Tibial nerve (tissue), 4 donors: ENCODE measurements around the gene RGS8. TPM values are rescaled to one million over a fixed set of nuclear protein-coding genes. Genes with fewer than 3 reads are reported as not detected.

Source experiments
- DNase-seq, 2 donors: peaks; one replicate each; pipeline ENCODE4 v3.0.0-alpha.2; 2019; ENCODE audit warnings: low spot score in 2 of 2
- H3K27ac ChIP-seq, 4 donors: fragments of 200-600 bp; sonication (generic) in 3 of 4; one replicate each; pipeline ENCODE4 v1.5.1; 2017 to 2019; ENCODE audit warnings: mild to moderate bottlenecking in 1 of 4
- H3K27me3 ChIP-seq, 2 donors: fragments of 200-600 bp; sonication (generic) in 1 of 2; one replicate each; pipeline versions ENCODE4 v1.5.1 to v1.6.0; 2017 to 2019
- H3K36me3 ChIP-seq, 3 donors: fragments of 200-600 bp; sonication (generic); one replicate each; pipeline ENCODE4 v1.5.1; 2018 to 2019
- H3K4me1 ChIP-seq, 4 donors: fragments of 200-600 bp; sonication (generic) in 3 of 4; one replicate each; pipeline ENCODE4 v1.5.1; 2017 to 2019
- H3K4me3 ChIP-seq, 4 donors: fragments of 200-600 bp; sonication (generic) in 3 of 4; one replicate each; pipeline ENCODE4 v1.5.1; 2017 to 2019; ENCODE audit warnings: mild to moderate bottlenecking in 1 of 4, moderate library complexity in 1 of 4
- H3K9me3 ChIP-seq, 4 donors: fragments of 200-600 bp; sonication (generic) in 3 of 4; one replicate each; pipeline ENCODE4 v1.5.1; 2017 to 2019
- CTCF ChIP-seq, 5 experiments: fragments of 200-600 bp in 3 of 5; fragments of 450-650 bp in 2 of 5; sonication (generic) in 3 of 5; IDR thresholded peaks; one replicate each; pipeline ENCODE4 v1.5.1; 2016 to 2019; ENCODE audit warnings: antibody characterized with exemption in 5 of 5, mild to moderate bottlenecking in 3 of 5, moderate library complexity in 2 of 5
- EP300 ChIP-seq, 2 donors: sonication (generic); formaldehyde crosslinking; IDR thresholded peaks; one replicate each; pipeline ENCODE4 v1.6.1; 2017; ENCODE audit warnings: antibody characterized with exemption in 2 of 2, mild to moderate bottlenecking in 1 of 2
- POLR2A ChIP-seq, 2 donors: fragments of 450-650 bp; IDR thresholded peaks; one replicate each; pipeline ENCODE4 v1.6.1; 2017; ENCODE audit warnings: antibody characterized with exemption in 2 of 2, mild to moderate bottlenecking in 2 of 2, moderate library complexity in 2 of 2
- WGBS, 2 donors: methylation state at CpG; one replicate each; pipeline ENCODE4 v1.1.5; 2018; 5-methylcytosine and 5-hydroxymethylcytosine counted together
- total RNA-seq, 4 donors: library from RNA; depleted of rRNA; stranded (reverse); fragments of >200 nt; gene quantifications; one replicate each; pipeline ENCODE4 v1.1.0, GENCODE V29; 2016

RGS8 gene
- total RNA-seq, 4 donors from 2014 or later: not detected

- DNase-seq: no peak
- WGBS, 2 donors: 73 to 74% methylated on average over 4 of the region's 4 CpGs
- Histone ChIP-seq H3K27me3 (no peaks in the 10 kb centered on the region), H3K9me3 (no peaks in the 10 kb centered on the region), H3K4me1 (no peaks in the 10 kb centered on the region), H3K36me3 (no peaks in the 10 kb centered on the region), H3K27ac (no peak overlapping the region), H3K4me3 (no peak overlapping the region)
- TF ChIP-seq CTCF (IDR thresholded peaks at IDR 0.05) (no peak), EP300 (IDR thresholded peaks at IDR 0.05) (no peak), POLR2A (IDR thresholded peaks at IDR 0.05) (no peak)
Measured at GRCh38 chr1:182716740-182717720, 32.6 kb upstream of the RGS8 start.

DNA sequence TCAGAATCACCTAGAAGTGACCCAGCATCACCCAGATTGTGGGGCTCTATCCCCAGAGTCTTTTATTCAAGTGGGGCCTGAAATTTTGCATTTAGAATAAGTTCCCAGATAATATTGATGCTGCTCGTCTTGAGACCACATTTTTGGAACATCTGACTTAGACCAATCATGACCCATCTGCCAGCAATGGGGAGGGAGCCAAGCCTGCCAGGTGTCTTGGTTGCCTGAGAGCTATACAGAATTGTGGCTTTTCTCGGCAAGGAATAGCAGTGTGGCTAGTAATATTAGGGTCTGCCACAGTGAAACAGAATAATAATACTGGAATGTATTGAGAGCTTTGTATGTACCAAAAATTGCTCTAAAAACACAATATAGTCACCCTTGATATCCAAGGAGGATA, 31.1 kb upstream of the RGS8 start:
- Histone ChIP-seq H3K36me3 (no peaks in the 10 kb centered on the region), H3K4me1 (no peaks in the 10 kb centered on the region), H3K4me3 (no peak overlapping the region), H3K9me3 (no peaks in the 10 kb centered on the region), H3K27ac (no peak overlapping the region), H3K27me3 (no peaks in the 10 kb centered on the region)
- WGBS, 2 donors: 60 to 71% methylated on average over 2 of the region's 2 CpGs
- no peak for TF ChIP-seq CTCF (IDR thresholded peaks at IDR 0.05)
- no peak for TF ChIP-seq EP300 (IDR thresholded peaks at IDR 0.05)
- no peak for TF ChIP-seq POLR2A (IDR thresholded peaks at IDR 0.05)
- DNase-seq: no peak

GRCh38 chr1:182714546-182714945, 30.2 kb upstream of the RGS8 start:
- Histone ChIP-seq H3K27me3 (no peaks in the 10 kb centered on the region), H3K4me1 (no peaks in the 10 kb centered on the region), H3K4me3 (no peak overlapping the region), H3K9me3 (no peaks in the 10 kb centered on the region), H3K27ac (no peak overlapping the region), H3K36me3 (no peaks in the 10 kb centered on the region)
- WGBS, 2 donors: 75 to 76% methylated on average over 2 of the region's 2 CpGs
- no peak for DNase-seq
- TF ChIP-seq CTCF (IDR thresholded peaks at IDR 0.05) (no peak), POLR2A (IDR thresholded peaks at IDR 0.05) (no peak), EP300 (IDR thresholded peaks at IDR 0.05) (no peak)

- Histone ChIP-seq H3K27me3 (no peaks in the 10 kb centered on the region), H3K4me1 (no peaks in the 10 kb centered on the region), H3K36me3 (no peaks in the 10 kb centered on the region), H3K4me3 (no peak overlapping the region), H3K27ac (no peak overlapping the region), H3K9me3 (no peaks in the 10 kb centered on the region)
- DNase-seq: no peak
- TF ChIP-seq POLR2A (IDR thresholded peaks at IDR 0.05): no peak
- TF ChIP-seq EP300 (IDR thresholded peaks at IDR 0.05): no peak
- no peak for TF ChIP-seq CTCF (IDR thresholded peaks at IDR 0.05)
- WGBS, 2 donors: 75 to 76% methylated on average over 3 of the region's 3 CpGs
Measured at GRCh38 chr1:182713939-182714338, 29.6 kb upstream of the RGS8 start.

- Histone ChIP-seq H3K4me3 (no peak overlapping the region), H3K4me1 (no peaks in the 10 kb centered on the region), H3K36me3 (no peaks in the 10 kb centered on the region), H3K9me3 (no peaks in the 10 kb centered on the region), H3K27ac (no peak overlapping the region), H3K27me3 (no peaks in the 10 kb centered on the region)
- no peak for TF ChIP-seq POLR2A (IDR thresholded peaks at IDR 0.05)
- TF ChIP-seq EP300 (IDR thresholded peaks at IDR 0.05): no peak
- no peak for TF ChIP-seq CTCF (IDR thresholded peaks at IDR 0.05)
- DNase-seq: no peak
- WGBS, 2 donors: 85 to 94% methylated on average over 3 of the region's 3 CpGs
Measured at GRCh38 chr1:182713492-182713891, 29.1 kb upstream of the RGS8 start.
